Islet of Langerhans (tissue), 1 donor: Measurements from ENCODE around the gene DCUN1D4.
"Not testable (repeated sequence)": the region's sequence is repeated elsewhere in the genome, so short reads cannot be mapped to it uniquely, and the experiment has no call there.

Source experiments
- FAIRE-seq: peaks from one replicate; lab custom pipeline; 2011; peaks lifted over from hg19 to GRCh38; lab: Jason Lieb, UNC

DCUN1D4 gene

GRCh38 chr4:51895158-51895557 is 52.2 kb downstream of the DCUN1D4 start:
- FAIRE-seq: no peak

GRCh38 chr4:51895816-51896408 is 53.0 kb downstream of the DCUN1D4 start:
- FAIRE-seq: peak; percentile 89

GRCh38 chr4:51901363-51901762 is 58.4 kb downstream of the DCUN1D4 start:
- FAIRE-seq: no peak

DNA sequence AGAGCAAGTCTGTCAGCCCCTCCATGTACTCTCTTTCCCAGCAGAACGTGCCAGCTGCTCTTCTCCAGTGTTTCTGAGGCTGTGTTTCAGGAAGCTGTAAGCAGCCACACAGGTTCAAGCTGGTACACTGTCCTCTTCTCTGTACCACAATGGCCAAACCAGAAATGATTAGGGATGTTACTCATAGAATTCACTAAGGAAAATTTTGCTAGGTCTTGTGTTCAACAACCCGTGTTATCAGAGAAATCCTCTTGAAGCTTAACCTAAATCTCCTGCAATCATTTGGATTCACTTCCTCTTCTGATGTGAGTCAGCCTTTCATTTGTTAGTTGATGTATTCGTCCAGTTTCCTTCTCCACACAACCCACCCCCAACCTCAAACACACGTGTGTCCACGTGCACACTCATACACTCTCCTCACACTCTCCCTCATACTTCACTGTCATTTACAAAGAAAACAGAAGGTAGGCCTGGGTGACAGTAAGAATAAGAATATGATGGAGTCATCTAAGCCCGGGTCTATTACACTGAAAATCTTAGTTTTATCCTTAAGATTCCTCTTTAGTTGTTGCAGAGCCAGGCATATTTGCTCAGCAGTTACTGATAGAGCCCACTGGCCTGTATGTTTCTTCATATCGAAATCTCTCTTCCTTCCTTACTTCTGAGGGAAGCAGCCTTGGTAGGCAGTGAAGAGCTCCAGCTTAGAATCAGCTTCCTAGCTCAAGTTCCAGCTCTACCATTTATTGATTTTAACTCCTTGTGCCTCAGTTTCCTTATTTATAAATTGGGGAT is 63.4 kb downstream of the DCUN1D4 start:
- FAIRE-seq: peak; percentile 88

- peak; percentile 97 for FAIRE-seq
These were observed 64.2 kb downstream of the DCUN1D4 start for GRCh38 chr4:51907006-51907669.

- FAIRE-seq: no peak
These were observed 66.3 kb downstream of the DCUN1D4 start for GRCh38 chr4:51909236-51909703.

- no peak for FAIRE-seq
These were observed 75.3 kb downstream of the DCUN1D4 start for GRCh38 chr4:51918251-51918650.

DNA sequence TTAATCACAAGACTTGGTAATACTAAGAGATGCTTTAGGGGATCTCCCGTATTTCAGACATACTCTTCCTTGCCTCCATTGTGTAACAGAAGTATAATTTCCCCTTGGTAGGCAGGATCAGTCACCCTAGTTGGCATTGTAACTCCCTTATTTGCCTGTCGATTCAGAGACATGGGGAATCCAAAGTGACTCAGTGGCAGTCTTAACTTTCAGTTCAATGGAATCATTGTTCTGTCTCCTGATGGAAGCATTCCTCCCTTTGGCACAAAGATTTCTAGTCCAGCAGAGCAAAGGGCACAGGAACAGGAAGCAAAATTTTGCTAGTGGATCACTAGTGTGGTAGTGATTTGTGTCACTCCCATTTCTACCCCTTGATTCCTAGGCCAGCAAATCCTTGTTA is 80.4 kb downstream of the DCUN1D4 start:
- FAIRE-seq: no peak

DNA sequence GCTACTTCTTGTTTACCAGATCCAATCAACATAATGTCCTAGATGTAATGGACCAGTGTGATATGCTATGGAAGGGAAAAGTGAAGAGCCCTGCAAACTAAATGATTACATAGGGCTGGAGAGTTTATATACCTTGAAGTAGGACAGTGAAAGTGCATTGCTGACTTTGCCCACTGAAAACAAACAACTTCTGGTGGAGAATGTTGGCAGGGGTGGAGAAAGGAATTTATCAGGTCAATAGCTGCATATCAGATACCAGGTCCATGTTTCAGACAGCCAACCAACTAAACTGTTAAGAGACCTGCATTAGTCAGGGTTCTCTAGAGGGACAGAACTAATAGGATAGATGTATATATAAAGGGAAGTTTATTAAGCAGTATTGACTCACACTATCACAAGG is 82.4 kb downstream of the DCUN1D4 start:
- FAIRE-seq: no peak

DNA sequence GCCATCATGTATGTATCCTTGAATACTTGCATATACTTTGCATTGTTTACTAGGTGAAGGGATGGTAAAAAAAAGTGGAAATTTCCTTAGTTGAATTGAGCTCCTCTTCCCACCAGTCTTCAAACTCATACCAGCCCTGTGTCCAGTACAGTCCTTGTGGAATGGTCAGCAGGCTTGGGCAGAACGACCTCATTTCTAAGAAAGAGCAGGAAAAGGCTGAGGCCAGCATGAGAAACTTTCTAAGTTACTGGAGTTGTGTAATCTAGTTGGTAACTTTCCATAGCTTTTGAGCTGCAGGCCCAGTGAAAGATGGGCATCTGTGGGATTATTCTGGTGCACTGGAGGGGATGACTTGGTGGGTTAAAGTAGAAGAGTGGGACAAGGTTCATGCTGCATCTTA is 87.6 kb downstream of the DCUN1D4 start:
- no peak for FAIRE-seq

- no peak for FAIRE-seq
These were observed 88.5 kb downstream of the DCUN1D4 start for GRCh38 chr4:51931461-51931860.

DNA sequence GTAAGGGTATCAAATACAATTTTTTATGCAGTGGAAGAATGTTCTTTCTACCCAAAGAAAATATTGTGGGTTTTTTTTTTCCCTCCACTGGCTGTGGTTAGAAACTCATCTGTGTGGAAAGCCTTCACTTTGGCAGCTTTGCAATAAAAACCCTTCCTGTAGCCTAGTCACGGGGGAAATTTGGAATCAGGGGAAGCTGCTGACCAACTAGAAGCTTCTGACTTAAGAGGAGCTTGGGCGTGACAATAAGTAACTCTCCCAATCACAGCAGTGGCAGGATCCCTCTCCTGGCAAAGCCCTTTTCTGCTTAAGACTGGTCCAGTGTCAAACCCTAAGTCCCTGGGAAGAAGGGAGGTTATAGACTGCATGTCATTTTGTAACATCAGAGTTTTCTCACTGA is 89.3 kb downstream of the DCUN1D4 start:
- no peak for FAIRE-seq

GRCh38 chr4:51932684-51933083 is 89.7 kb downstream of the DCUN1D4 start:
- FAIRE-seq: peak; percentile 100

DNA sequence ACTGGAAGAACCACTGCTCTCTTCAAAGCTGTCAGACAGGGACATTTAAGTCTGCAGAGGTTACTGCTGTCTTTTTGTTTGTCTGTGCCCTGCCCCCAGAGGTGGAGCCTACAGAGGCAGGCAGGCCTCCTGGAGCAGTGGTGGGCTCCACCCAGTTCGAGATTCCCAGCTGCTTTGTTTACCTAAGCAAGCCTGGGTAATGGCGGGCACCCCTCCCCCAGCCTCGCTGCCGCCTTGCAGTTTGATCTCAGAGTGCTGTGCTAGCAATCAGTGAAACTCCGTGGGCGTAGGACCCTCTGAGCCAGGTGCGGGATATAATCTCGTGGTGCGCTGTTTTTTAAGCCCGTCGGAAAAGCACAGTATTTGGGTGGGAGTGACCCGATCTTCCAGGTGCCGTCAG is 97.5 kb downstream of the DCUN1D4 start:
- FAIRE-seq: not testable (repeated sequence)

- FAIRE-seq: no peak
These were observed 99.3 kb downstream of the DCUN1D4 start for GRCh38 chr4:51942108-51942832.

GRCh38 chr4:51942833-51943215 is 99.9 kb downstream of the DCUN1D4 start:
- FAIRE-seq: no peak

DNA sequence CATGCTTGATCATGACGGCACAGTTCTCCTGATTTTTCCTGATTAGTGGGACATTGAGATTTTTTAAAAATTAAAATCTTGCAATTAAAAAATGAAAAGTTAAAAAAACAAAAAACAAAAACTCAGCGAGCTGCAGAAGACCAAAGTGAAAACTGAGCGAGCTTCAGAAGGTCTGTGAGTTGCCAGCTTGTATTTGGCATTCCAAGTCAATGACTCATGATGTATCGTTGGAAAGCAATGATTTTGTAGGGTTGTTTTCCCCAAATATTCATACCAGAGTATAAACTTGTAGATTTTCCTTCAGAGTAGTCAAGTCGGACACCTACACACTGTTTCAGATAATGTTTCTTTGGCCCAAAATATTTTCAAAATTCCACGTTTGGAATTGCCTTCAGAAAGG is 100.3 kb downstream of the DCUN1D4 start:
- no peak for FAIRE-seq

DNA sequence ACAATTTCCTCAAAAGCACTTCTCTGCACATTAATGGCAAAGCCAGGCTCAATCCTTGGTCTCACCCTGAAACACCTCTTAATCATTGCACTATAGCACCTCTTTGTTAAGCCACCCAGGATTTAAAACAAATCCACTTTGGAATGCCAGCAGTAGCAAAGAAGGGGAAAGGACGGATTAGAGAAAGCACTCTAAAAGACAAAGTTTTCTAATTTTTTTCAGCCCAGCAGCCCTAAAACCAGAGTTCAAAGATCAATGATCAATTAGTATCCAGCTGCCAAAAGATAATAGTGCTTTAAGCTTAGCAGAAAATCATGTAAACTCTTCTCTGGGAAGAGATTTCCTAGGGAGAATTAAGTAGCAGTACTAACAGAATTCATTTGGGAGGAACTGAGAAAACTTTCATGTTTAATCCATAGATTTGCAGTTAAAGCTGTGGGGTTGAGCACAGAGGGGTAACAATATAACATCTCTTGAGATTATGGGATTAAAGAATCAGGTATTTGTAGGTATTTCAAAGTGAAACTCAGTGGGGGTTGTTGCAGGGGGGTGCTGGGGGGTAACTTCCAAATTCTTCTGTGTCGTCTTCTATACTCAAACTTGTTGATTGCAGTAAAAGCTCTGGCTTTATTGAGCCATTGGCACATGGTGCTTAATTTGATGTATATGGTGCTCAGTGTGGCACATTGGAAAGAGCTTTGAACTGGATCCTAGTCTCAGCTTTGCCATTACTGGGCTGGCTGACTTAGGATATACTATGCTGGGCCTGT is 115.4 kb downstream of the DCUN1D4 start:
- no peak for FAIRE-seq

- no peak for FAIRE-seq
These were observed 117.5 kb downstream of the DCUN1D4 start for GRCh38 chr4:51960486-51960885.

- no peak for FAIRE-seq
These were observed 121.0 kb downstream of the DCUN1D4 start for GRCh38 chr4:51963841-51964517.

DNA sequence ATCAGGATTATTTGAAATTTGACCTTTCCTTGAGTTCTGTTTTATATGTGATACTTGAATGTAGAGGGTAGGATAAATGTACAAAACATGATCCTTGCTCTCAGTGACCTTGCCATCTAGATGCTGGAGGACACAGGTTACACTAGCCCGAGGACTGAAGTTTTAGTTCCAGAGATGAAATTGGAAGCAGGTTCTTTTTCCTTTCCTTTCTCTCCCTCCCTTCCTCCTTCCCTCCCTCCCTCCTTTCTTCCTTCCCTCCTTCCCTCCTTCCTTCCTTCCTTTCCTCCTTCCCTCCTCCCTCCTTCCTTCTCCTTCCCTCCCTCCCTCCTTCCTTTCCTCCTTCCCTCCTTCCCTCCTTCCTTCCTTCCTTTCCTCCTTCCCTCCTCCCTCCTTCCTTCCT is 122.9 kb downstream of the DCUN1D4 start:
- FAIRE-seq: no peak
